Omental fat pad (tissue), 4 donors: ENCODE results near the gene PLA2G10. TPM values are rescaled to one million over a fixed set of nuclear protein-coding genes. Genes with fewer than 3 reads are reported as not detected.

Source experiments
- ATAC-seq: fragments of 150-250 bp; one replicate; pipeline ENCODE4 v1.9.1; 2016; ENCODE audit warnings: mild to moderate bottlenecking, moderate library complexity; ENCODE audit not compliant: low FRiP score
- DNase-seq: peaks from one replicate; pipeline ENCODE4 v3.0.0-alpha.2; 2019; ENCODE audit warnings: low spot score
- CTCF ChIP-seq, 3 donors: fragments of 450-650 bp; IDR thresholded peaks; one replicate each; pipeline ENCODE4 v1.5.1; 2016 to 2017; ENCODE audit warnings: antibody characterized with exemption in 3 of 3, mild to moderate bottlenecking in 3 of 3, moderate library complexity in 2 of 3
- total RNA-seq, 4 donors: library from RNA; depleted of rRNA; stranded (reverse); fragments of >200 nt; gene quantifications; one replicate each; pipeline ENCODE4 v1.1.0, GENCODE V29; 2016

Gene PLA2G10
- total RNA-seq, 4 donors from 2014 or later: not detected

- ATAC-seq: no peak
- DNase-seq: no peak
- no peak for TF ChIP-seq CTCF (IDR thresholded peaks at IDR 0.05)
These were observed 15.2 kb downstream of the PLA2G10 start for GRCh38 chr16:14678748-14679497.

GRCh38 chr16:14677627-14678026 lies 16.5 kb downstream of the PLA2G10 start:
- DNase-seq: no peak
- no peak for TF ChIP-seq CTCF (IDR thresholded peaks at IDR 0.05)
- ATAC-seq: no peak

- ATAC-seq (no peak), DNase-seq (no peak)
- no peak for TF ChIP-seq CTCF (IDR thresholded peaks at IDR 0.05)
These were observed 17.5 kb downstream of the PLA2G10 start for GRCh38 chr16:14676633-14677032.

GRCh38 chr16:14672403-14672971 lies 21.6 kb downstream of the PLA2G10 start:
- ATAC-seq (no peak), DNase-seq (no peak)
- no peak for TF ChIP-seq CTCF (IDR thresholded peaks at IDR 0.05)

GRCh38 chr16:14669776-14670175 lies 24.3 kb downstream of the PLA2G10 start:
- no peak for TF ChIP-seq CTCF (IDR thresholded peaks at IDR 0.05)
- DNase-seq: no peak
- no peak for ATAC-seq

- ATAC-seq (no peak), DNase-seq (no peak)
- TF ChIP-seq CTCF (IDR thresholded peaks at IDR 0.05): no peak
These were observed 25.4 kb downstream of the PLA2G10 start for GRCh38 chr16:14668556-14669223.
